Measurements from ENCODE around the gene MYO1H.

DNA sequence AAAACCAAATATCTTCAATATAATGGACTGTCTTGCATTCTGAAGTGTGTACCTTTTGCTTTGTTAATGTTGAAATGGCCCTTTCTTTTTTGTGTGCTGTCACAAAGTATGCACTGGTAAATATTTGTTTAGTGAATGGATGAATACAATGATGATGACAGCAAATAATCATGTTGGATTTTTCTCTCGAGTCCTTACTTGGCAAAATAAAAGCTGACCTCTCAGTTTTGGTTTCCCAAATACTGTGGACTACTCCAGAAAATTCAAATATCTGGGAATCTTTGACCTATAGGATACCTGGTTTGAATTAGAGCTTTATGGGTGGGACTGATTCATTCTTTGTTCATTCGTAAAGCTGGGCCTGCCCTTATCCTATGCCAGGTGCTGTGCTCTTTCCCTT lies 135.2 kb downstream of the MYO1H start:
- TF ChIP-seq POLR2A (IDR thresholded peaks at IDR 0.05; ENCODE audit: low read depth) (no peak), CTCF (IDR thresholded peaks at IDR 0.05) (no peak)
